ENCODE results near the gene C20orf96.
"Not testable (repeated sequence)": the region's sequence is repeated elsewhere in the genome, so short reads cannot be mapped to it uniquely, and the experiment has no call there.

The C20orf96 gene

DNA sequence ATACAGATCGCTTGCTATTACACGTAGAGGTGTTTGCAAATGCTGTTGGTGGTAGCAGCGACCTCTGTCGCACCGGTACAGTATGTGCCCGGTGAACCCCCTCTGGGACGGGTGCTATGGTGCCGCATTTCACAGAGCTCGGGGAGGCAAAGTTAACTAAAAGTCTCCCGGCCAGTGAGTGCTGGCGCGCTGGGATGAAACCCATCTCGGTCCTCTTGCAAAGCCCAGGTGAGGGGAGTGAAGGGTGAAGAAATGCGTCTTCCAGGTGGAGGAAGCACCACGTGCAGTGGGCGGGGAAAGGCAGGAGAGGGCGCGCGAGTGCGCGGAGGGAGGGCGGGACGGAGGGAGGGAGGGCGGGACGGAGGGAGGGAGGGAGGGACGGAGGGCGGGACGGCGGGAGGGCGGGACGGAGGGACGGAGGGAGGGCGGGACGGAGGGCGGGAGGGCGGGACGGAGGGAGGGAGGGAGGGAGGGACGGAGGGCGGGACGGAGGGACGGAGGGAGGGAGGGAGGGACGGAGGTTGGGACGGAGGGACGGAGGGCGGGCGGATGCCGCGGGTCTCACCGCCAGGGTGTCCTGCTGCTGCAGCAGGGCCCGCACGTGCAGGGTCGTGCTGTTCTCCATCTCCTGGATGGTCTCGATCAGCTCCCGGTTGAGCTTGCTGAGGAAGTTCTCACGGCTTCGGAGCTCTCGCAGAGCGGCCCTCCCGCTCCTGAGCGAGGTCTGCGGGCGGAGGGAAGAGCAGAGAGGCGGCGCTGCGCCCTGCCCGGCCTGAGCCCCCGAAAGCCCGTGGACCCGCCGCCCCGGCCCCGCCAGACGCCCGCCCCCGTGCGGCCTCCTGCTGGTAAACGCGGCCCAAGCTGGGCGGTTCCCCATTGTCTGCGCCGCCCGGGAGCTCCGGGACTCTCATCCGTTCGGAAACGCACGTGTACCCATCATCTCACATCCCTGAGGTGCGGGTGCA, 11.7 kb downstream of the C20orf96 start:
- no peak for DNase-seq (ENCODE audit: low read depth in 2 of 2)

DNA sequence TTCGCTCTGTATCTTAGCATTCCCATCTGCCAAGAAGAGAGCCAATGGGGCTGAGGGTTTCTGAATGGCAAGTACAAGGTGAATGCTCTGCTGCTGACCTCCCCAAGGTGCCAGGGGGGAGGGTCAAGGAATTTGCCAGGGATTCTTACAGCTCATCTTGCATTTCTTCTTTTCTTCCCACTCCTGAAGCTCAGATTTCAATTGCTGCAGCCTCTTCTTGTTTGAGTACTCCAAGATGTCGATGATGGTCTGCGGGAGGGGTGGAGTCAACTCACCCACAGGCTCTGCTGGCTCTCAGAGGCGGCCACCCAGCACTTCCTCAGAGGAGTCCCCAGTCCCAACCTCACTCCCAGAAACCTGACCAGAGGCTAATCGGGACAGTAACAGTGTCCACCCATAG, 12.4 kb downstream of the C20orf96 start:
- DNase-seq (ENCODE audit: low read depth in 2 of 2) = no peak

DNA sequence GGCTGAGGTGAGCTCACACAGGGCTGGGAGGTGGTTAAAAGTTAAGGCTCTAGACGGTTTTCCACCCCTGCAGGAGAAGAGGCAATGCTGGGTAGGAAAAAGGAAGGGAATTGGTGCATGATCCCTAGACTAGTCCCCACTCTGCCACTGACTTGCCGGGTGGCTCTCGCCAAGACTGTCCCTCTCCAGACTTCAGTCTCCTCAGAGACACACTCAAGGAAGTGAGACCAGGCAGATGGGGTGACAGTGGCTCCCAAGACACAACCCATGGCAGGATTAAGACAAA, 13.1 kb downstream of the C20orf96 start:
- no peak for DNase-seq (ENCODE audit: low read depth in 2 of 2)

DNA sequence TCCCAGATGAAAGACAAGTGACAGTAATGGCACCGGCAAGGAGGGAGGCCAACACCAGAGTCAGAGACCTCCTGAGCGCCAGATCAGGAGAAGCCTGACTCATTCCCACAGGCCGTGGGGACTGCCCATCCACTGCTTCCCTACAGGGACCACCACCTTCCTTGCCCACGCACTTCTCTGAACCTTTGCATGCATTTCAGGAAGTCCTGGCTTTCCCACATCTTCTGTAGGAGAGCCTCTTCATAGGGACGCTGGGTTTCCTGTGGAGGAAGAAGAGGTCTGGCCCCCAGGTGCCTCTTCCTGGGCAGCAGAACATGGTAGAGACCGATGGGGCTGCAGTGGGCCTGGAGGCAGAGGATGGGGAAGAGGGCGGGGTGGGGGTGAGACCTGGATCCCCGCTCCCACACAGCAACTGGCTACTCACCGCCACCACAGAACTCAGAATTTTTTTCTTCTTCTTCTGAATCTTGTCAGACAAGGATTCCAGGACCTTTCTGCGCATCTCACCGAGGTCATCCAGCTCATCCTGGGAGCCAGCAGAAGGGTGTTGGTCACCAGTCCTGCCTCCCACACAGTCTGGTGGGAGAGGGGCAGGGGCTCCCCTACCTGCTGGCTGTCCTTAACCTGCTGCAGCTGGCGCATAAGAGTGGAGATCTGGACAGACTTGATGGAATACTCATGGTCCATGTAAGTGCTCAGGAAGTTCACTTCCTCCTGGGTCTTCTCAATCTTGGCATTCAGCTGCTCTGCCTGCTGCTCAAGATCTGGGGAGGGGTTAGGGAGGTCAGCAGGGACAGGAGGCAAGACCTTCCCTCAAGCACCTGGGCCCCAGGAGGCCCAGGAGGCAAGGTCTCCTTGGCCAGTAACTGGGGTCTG, 13.7 kb downstream of the C20orf96 start:
- DNase-seq (ENCODE audit: low read depth in 2 of 2) = no peak

DNA sequence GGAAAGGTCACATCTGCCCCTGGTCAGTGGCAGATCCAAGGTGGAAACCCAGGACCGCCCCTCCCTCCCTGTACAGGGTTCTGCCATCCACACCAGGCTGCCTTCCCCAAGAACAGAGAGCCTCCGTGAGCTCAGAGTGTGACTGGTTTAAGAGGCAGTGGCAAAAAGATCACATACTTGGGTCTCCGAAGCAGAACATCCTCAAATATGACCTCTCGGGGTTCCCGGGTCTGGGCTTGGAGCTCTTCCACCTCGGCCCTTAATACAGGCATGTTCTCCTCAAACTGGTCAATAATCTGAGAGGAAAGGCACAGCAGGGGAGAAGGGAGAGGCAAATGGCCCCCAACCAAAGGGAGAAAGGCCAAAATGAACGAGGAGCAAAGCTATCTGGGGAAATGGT, 14.8 kb downstream of the C20orf96 start:
- DNase-seq (ENCODE audit: low read depth in 2 of 2) = no peak

DNA sequence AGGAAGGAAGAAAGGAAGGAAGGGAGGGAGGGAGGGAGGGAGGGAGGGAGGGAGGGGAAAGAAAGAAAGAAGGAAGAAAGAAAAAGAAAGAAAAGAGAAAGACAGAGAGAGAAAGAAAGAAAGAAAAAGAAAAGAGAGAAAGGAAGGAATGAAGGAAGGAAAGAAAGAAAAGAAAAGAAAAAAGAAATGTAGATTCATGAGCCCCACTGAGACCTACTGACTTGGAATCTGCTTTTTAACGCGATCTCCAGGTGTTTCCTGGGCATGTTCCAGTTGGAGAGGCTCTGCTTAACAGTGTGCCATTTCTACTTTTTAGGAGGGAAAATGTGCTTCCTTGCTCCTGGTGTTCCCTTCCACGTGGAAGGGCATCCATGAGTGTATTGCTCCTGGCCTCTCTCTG, 16.7 kb downstream of the C20orf96 start:
- DNase-seq (ENCODE audit: low read depth in 2 of 2) = no peak

DNA sequence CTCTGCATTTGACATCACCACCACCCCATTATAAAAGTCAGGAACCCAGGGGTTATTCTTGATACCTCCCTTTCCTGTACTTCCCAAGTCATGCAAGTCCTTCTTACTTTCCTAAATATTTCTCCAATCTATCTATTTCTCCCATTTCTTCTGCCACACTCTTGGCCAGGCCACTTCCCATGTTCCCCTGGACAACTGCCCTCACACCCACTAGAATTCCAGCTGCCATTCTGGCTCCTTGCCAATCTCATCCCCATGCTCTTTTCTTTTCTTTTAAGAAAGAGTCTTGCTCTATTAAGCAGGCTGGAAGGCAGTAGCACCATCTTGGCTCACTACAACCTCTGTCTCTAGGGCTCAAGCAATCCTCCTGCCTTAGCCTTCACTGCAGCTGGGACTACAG, 17.8 kb downstream of the C20orf96 start:
- no peak for DNase-seq (ENCODE audit: low read depth in 2 of 2)

DNA sequence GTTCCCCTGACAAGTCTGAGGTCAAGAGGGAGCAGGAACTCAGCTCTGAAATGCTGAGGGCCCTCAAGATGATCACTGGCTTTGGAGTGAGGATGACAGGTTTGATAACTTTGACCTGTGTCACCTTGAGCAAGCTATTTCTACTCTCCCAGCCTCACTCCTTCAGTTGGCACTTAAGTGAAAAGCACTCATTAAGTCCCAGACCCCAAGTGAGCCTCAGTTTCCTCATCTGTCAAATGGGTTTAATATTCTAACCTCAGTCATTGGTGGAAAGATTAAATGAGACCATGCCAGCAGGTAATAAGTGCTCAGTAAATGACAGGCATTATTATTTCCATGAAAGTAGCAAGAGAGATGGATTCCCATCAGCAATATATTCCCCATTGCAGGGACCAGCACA, 19.0 kb downstream of the C20orf96 start:
- DNase-seq (ENCODE audit: low read depth in 2 of 2) = no peak

DNA sequence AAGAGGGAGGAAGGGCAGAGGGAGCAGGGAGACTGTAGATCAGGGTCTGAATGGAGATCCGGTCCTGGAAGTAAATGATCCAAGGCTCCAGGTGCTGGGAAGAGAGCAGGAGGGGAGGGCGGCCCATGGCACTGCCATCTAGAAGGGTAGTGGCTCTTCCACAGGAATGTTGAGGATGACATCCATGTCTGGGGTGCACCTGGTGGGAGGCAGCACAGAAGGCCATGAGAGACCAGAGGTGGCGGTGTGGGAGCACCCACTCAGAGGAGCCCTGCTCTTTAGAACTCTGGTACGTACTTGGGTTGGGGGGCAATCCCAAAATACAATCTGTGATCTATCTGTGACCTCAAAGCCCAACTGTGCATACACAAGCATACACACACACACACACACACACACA, 19.5 kb downstream of the C20orf96 start:
- DNase-seq (ENCODE audit: low read depth in 2 of 2) = no peak

DNA sequence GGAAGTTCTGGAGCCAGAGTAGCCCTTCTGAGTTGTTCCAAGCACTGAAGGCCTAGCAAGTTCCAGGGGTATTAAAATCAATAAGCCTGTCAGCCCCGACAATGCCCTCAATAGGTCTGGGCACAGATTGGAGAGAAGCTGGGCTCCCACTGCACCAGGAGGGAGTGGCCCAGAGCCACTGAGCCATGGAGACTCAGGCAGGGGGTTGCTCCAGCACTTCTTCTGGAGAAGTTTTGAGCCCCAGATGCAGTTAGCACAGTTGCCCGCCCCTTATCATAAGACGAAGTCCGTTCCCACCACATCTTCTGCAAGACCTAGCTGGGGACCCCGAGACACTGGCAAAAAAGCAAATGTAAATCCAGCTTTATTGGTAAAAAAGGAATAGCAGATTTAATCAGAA, 20.0 kb downstream of the C20orf96 start:
- no peak for DNase-seq (ENCODE audit: low read depth in 2 of 2)

DNA sequence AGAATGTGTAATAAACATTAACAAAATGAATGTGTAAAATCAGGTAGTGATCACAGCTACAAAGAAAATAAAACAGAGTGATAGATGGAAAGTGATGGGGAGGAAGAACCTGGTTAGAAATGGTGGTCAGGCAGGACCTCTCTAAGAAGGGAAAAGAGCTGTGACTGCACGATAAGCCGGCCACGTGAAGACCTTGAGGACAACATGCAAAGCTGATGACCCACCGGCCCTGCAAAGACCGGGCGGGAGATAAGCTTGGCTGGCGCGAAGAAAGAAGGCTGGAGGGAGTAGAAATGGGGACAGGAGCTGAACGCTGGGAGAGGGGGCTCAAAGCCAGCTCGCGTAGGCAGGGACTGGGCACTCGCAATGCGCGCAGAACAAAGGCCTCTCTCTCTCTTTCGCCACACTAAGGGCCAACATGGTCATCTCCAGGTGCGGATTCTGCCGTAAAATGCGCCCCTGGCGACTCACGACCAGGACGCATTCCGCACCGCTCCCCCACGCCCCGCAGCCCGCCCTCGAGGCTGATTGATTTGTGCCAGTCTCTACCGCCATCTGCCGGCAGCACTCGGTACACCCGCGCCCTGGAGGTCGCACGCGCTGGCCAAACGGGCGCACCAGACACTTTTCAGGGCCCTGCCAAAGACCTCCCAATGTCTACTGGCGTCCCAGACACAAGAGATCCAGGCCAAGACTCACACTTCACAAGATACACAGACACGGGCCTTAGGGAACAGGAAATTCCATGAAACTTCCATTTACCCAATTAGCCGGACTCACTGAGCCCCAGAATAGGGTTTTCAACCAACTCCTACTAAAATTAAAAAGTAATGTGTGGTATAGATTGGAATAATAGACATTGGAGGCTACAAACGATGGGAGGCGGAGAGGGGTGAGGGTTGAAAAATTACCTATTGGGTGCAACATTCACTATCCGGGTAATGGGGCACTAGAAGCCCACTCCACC, 23.7 kb downstream of the C20orf96 start:
- DNase-seq (ENCODE audit: low read depth in 2 of 2) = peak; percentile 78 to 81

DNA sequence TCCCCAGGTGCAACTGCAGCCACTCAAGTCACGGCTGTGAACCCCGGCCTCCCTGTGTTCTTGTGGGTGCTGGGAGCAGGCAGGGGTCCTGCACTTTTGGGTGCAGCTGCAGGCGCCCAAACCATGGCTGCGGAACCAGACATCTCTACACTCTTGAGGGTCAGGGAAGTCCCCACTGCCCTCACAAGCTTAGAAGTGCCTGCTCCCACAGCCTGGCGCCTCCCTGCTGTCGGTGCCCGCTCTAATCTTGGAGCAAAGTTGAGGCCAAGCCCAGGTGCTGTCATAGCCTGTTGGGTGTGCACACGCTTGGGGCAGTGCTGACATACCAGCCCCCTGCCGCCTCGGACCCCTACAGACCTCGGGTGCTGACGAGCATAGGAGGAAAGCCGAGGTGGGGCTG, 26.8 kb downstream of the C20orf96 start:
- no peak for DNase-seq (ENCODE audit: low read depth in 2 of 2)

DNA sequence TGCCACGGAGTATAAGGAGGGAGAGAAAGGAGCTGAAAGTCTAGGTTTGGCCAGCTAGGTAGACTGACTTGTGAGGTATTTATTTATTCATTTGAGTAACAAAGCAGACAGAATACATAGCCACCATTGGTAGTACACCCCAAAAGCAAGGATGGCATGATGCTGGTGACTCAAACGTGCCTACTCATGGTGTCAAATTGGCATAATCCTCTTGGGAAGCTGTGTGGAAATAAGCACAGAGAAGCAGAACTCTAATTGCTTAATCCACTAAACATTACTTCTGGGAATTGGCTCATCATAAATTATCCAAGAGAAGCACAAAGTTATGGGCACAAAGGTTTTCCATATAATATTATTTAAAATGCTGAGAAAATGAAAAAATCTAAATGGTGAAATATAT, 30.6 kb downstream of the C20orf96 start:
- no peak for DNase-seq (ENCODE audit: low read depth in 2 of 2)

DNA sequence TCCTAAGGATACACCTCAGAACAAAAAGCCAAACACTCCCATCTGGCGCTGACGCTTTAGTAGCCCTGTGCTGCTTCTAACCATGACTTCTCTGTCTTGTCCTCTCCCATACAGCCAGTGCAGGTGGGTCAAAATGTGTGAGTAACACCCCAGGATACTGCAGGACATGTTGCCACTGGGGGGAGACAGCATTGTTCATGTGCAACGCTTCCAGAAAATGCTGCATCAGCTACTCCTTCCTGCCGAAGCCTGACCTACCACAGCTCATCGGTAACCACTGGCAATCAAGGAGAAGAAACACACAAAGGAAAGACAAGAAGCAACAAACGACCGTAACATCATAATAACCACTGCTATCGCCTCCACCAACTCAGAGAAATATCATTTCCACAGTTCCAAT, 31.6 kb downstream of the C20orf96 start:
- no peak for DNase-seq (ENCODE audit: low read depth in 2 of 2)

DNA sequence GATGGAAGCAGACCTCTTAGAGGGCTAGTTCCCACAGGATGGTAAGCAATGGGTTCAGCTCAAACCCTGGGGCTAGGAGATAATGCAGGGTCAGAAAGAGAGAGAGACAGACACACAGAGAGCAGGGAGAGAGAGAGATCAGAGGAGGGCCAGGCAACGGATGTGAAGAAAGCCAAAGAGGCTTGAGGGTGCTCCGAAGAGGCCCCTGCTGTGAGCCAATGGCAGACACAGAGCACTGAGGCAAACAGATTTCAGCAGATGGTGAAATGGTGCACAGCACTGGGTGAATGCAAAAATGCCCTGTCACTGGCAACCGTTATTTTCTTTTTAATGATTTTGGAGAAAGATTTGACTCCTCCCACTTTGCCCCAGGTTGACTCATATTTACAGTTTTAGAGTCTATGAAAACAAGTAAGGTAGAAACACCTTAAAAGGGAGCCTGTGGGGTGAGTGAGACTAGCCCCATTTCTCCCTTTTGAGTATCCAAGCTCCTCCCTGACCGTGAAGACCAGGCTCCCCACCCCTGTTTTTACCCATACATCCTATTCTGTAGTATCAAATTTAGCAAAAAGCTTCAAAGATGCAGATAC, 32.2 kb downstream of the C20orf96 start:
- no peak for DNase-seq (ENCODE audit: low read depth in 2 of 2)

DNA sequence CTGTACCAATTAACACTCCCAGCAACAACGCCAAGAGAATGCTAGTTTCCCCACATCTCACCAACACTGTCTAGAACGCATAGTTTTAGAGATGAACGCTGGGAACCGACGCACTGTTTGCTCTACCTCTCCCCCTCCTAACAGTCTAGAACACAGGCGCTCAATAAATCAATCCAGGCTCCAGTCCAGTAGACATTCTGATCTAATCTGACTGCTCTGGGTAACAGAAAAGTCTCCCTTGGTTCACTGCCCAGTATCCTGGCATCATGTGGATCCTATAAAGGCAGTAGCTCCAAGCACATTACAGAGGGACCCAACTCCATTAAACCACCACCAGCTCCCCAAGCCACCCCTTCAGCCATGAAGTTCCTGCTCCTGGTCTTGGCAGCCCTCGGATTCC, 33.1 kb downstream of the C20orf96 start, which contains the start of gene DEFB132:
TSS of gene DEFB132 (plus strand) at position 306 of the 400 bp plus-strand sequence. CDS start at position 361, 55 bp downstream.
- DNase-seq (ENCODE audit: low read depth in 2 of 2) = no peak

DNA sequence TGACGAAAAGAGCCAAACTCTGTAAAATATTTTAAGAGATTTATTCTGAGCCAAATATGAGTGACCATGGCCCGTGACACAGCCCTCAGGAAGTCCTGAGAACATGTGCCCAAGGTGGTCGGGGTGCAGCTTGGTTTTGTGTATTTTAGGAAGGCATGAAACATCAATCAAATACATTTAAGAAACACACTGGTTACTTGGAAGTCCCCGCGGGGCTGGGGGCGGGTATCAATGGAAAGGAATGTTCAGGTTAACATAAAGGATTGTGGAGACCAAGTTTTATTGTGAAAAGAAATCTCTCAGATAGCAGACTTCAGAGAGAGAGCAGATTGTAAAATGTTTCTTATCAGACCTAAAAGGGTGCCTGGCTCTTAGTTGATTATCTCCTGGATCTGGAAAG, 37.1 kb downstream of the C20orf96 start:
- DNase-seq (ENCODE audit: low read depth in 2 of 2) = not testable (repeated sequence)

DNA sequence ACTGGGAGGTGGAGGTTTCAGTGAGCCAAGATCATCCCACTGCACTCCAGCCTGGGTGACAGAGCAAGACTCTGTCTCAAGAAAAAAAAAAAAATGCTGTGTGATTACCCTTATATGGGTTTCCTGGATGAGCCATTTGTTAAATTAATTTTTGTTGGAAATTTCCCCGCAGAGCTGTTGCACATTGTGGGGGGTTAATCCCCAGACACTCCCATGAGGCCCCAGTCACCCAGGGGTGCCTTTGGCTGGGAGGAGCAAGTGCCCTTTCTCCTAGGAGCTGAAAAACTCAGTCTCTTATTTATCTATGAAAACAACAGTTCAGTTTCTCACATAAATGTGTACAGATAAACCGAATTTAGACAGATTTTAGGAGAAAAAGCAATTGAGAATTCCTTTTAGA, 37.7 kb downstream of the C20orf96 start:
- no peak for DNase-seq (ENCODE audit: low read depth in 2 of 2)

DNA sequence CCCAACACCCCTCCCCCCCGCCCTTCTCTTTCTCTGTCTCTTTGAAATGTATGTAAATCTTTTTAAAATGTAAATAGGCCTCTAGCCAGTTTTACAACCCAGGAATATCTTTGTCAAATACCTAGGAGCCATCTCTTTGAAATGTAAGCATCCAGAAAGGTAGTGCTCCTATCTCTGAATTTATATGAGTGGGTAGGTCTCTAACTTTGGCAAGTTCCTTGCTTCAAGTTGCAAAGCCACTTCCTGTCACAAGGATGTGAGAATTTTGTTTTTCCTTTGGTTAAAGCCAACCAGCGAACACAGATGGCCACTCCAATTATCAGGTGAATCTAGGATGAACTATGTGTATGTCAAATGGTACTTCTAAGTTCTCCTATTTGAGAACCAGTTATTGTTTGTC, 39.2 kb downstream of the C20orf96 start:
- DNase-seq (ENCODE audit: low read depth in 2 of 2) = no peak

DNA sequence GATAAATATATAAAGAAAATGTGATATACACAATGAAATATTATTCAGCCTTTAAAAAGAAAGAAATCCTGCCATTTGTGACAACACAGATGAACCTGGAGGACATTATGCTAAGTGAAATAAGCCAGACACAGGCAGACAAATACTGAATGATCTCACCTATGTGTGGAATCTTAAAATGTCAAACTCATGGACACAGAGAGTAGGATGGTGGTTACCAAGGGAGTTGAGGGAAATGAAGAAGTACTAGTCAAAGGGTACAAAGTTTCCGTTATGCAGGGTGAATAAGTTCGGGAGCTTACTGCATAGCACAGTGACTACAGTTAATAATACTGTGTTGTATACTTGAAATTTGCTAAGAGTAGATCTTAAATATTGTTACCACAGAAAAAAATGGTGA, 47.6 kb downstream of the C20orf96 start:
- no peak for DNase-seq (ENCODE audit: low read depth in 2 of 2)

DNA sequence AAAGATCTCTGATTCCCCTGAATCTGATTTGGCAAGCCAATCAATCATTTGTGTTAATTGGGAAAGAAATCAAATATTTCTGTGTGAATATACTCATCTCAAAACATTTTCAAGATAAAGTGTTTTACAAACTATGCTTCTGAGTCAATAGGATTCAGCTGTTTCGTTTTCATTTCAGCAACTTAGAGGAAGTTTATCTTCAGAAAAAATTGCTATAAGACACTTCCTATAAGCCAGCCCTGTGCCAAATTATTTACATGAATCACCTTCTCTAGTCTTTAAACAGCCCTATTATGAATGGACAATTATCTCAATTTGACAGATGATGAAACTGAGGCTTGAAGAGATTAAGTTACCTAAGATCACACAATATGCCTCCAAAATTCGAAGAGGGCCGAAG, 52.6 kb downstream of the C20orf96 start:
- no peak for DNase-seq (ENCODE audit: low read depth in 2 of 2)

Measured in stimulated activated CD8-positive, alpha-beta memory T cell treated with anti-CD3 and anti-CD28 coated beads, Interleukin-15, amount 100 ng/mL, for 48 hours (primary cell).